GDM1 (cell line): ENCODE data around the gene MINDY4.

Experiments used
- DNase-seq: peaks from one replicate; lab custom pipeline; 2025; lab: John Stamatoyannopoulos, UW

The MINDY4 gene

DNA sequence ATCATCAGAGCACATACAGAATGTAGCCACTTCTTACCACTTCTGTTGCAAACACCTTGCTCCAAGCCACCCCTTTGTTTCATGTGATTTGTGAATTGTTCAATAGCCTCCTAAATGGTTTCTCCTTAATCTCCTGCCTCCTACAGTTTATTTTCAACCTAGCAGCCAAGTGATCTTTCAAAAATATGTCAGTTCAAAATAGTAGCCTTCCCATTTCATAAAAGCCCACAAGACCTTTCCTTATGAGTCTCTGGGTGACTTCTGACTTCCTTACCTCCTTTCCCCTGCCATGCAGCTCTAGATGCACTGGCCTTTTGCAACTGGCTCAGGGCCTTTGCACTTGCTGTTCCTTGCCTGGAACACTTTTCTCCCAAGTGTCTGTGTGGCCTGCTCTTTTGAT, 4.8 kb downstream of the MINDY4 start:
- no peak for DNase-seq

DNA sequence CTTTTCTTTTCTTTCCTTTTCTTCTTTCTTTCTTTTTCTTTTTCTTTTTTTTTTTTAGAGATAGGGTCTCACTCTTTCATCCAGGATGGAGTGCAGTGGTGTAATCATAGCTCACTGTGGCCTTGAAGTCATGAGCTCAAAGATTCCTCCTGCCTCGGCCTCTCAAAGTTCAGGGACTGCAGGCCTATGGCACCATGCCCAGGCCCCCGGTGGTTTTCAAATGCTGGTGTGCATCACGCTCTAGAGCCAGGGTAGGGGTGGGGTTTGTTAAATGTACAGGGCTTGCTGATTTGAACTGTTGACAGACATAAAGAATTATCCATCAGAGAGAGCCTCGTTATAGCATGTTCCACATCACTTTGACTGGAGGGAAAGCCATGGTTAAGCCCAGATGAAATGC, 5.8 kb downstream of the MINDY4 start:
- no peak for DNase-seq

DNA sequence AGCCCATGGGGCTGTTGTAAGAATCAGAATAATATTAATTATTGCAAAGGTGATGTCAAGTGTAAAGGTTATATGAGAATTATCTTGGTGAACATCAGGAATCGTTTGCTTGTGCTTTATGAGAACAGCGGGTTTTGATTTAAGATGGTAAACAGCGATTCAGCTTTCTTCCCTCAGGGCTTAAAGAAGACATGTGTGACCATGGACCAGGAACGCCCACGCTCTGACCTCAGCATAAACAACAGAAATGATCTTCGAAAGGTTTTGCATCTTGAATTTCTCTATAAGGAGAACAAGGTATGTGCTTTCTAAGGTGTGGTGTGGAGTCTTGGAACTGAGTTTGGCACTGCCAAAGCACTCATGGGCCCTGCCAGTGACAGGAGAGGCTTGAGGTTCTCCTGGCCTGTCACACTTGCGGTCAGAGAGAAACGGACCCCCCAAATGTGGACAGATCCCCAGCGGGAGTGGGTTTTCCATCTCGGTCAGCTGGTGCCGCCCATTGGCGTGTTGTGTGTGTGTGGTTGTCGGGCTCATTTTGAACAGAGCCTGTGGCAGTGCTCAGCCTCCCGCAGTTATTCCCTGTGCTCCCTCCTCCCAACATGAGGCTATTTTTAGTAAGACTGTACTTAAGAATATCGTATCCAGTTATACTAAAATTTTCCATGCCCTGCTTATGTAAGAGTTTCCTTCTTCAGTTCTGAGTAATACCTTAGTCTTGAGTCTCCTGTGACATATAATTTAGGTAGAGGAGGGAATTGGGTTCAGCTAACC, 7.2 kb downstream of the MINDY4 start:
- no peak for DNase-seq

DNA sequence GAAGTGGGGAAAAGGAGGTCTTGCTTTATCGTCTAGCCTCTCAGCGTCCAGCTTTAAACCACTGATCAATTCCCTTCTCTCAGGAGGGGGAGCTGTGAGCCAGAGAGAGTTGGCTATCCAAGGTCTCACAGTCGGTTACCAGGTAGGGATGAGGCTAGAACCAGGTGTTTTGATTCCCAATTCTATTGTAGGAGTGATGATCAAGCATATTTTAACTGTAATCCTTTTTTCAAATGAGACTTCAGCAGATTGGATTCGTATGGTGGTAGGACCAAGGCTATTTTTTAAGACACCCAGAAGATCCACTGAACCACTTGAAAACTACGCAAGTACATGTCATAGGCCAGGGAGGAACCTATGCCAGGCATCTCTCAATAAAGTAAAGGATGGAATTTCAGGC, 8.4 kb downstream of the MINDY4 start:
- no peak for DNase-seq

DNA sequence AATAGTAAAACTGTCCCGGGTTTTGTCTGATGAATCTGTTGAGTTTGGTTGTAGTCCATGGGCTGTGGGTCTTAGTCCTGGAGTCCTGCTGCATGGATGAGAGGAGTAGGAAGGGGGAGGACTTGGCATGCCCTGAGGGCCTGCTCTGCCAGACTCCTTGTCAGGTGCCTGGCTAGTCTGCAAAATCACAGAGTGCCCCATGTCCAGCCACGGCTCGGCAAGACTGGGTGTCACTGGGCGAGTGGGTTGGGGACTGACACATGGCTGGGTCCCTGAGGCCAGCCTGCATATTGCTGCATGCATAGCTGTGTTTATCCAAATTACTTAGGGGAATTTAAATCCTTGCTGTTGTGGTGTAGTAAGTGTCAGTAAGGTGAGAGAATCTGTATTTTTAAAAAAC, 9.7 kb downstream of the MINDY4 start:
- DNase-seq = no peak

GRCh38 chr7:30782690-30783089, 11.5 kb downstream of the MINDY4 start:
- no peak for DNase-seq

- DNase-seq = no peak
These were observed 14.6 kb downstream of the MINDY4 start for GRCh38 chr7:30785786-30786185.

- DNase-seq = no peak
These were observed 16.3 kb downstream of the MINDY4 start for GRCh38 chr7:30787486-30787885.

DNA sequence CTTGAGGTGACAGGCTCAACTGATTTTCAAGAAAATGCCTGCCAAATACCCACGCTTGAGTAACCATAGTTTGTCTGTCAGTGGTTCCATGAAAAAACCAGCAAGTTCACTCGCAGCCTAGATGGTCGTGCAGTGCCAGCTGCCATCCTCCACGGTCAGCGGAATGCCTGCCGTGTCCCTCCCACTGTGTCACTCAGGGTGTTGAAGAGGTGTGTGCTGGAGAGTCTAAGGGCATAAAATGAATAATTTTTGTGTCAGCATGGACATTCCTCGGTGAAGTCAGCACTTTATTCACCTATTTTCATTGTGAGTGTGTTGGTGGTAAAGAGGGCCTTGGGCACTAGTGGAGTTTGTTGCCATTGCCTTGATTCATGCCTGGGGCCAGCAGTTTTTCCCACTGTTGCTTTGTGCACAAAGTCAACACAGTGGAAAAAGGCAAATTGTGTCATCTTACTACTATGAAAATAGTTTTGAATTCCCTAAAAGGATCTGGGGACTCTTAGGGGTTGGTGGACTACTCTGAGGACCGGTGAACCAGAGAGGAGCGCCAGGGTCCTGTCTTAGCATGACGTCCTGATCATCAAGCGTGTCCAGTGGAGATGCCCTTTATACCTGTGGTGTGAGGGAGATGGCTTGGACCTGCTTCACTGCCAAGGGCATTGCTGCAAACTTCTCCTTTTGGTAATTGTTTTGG, 17.6 kb downstream of the MINDY4 start:
- DNase-seq = no peak

GRCh38 chr7:30789334-30789711, 18.1 kb downstream of the MINDY4 start:
- no peak for DNase-seq

GRCh38 chr7:30790356-30790755, 19.1 kb downstream of the MINDY4 start:
- no peak for DNase-seq

GRCh38 chr7:30791114-30791513, 19.9 kb downstream of the MINDY4 start:
- no peak for DNase-seq

DNA sequence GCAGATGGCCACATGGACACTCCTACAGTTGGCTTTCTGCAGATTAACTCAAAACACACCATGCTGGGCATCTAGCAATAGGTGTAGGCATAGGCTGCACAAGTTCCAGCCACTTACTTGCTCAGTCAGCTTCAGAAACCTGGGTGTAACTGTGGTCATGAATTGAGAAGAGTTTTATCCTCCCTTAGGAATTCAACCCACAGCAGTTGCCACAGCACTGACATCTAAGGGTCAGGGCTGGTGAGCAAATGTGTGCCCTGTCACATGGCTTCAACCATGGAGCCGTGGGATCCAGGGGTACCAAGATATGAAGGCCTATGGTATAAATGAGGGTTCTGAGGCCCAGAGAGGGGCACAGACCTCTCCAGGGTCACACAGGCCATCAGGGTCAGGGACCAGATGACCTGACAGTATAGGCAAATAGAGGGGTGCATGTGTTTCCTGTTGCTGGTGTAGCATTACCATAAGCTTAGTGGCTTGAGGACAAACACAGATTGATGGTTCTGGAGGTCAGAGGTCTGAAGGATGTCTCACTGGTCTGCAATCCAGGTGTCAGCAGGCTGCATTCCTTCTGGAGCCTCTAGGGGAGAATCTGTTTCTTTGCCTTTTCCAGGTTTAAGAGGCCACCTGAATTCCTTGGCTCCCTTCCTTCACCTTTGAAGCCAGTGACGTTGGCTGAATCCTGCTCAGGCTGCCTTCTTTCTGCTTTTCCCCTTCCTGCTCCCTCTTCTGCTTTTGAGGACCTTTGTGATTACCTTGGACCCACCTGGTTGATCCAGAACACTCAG, 24.1 kb downstream of the MINDY4 start:
- no peak for DNase-seq

- DNase-seq = no peak
These were observed 25.1 kb downstream of the MINDY4 start for GRCh38 chr7:30796105-30796869.

DNA sequence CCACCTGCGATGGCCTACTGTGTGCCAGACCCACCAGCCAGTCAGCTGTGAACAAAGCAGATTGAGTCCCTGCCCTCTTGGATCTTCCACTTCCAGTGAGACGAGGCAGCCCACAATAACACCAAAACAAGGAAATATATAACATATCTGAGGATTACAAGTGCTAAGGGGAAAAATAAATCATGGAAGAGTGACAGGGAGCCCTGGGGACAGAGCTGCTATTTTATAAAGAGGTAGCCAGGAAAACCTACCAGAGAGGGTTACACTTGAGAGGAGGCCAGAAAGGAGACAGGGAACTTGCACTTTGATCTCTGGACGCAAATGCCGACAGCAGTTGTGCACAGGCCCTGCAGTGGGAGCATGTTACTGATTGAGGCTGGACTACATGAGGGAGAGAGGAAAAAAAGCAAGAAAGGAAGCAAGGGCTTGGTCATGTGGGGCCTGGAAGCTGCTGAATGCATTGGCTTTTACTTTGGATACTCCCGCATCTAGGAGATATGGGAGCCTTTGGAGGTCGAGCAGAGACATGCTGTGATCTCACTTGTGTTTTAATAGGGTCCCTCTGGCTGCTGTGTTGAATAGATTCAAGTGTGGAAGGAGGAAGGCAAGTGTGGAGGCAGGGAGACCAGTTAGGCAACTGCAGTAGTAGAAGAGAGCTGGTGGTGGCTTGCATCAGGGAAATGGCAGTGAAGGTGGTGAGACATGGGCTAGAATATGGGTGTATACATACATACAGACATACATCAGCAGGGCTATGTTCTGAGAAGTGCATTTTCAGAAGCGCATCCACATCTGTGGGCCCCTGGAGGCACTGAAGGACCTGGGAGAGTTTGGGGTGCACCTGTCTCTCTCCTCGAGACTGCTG, 26.2 kb downstream of the MINDY4 start:
- DNase-seq = no peak

- no peak for DNase-seq
These were observed 28.2 kb downstream of the MINDY4 start for GRCh38 chr7:30799206-30799975.

GRCh38 chr7:30799976-30800661, 28.9 kb downstream of the MINDY4 start:
- DNase-seq = no peak

DNA sequence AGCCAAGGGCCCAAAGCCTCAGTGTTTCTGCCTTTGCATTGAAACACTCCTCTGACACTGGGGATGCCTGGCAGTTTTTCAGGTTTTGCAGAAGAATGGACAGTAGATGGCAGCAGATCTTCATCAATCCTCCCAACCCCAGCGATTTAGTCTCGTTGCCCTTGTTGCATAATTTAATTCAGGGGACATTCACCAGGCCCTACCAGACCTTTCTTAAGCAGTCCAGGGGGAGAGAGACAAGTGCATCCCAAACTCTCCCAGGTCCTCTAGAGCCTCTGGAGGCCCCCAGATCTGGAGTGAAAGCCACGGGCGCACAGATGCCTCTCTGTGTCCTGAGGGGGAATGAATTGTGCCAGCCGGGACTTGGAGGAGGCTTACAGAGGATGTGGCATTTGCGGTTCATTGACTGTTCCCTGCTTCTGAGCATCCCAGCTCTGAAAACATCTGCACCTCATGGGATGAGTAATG, 29.6 kb downstream of the MINDY4 start:
- peak; percentile 16 for DNase-seq

GRCh38 chr7:30802812-30803211, 31.6 kb downstream of the MINDY4 start:
- DNase-seq = no peak
